GM12878 (cell line): ENCODE measurements around the gene CDCA3. TPM values are rescaled to one million over a fixed set of nuclear protein-coding genes. Genes with fewer than 3 reads are reported as not detected.

ENCODE experiments used
- ATAC-seq: fragments of 200-7000 bp; cut with Tn5 transposase; 3 replicates; pipeline ENCODE4 v1.9.1; 2020; ENCODE audit warnings: mild to moderate bottlenecking, moderate library complexity
- BruUV-seq: library from RNA; stranded (reverse); fragments of 400-500 nt; replicated peaks from 2 replicates; lab custom pipeline; 2021; lab: Mats Ljungman, UMichigan
- CTCF ChIA-PET: fragments of 300-600 bp; sonication (Branson Sonifier 250); formaldehyde crosslinking; extraction: SDS; loops from one replicate; lab custom pipeline; 2021; ENCODE audit warnings: inconsistent platforms; lab: Yijun Ruan, JAX
- POLR2A ChIA-PET: fragments of 350-600 bp; formaldehyde crosslinking; extraction: SDS; loops from one replicate; lab custom pipeline; 2021; ENCODE audit warnings: inconsistent platforms; lab: Charles Lee
- RAD21 ChIA-PET: fragments of 300-600 bp; sonication (Branson Sonifier 250); formaldehyde crosslinking; loops from one replicate; lab custom pipeline; 2023; ENCODE audit warnings: antibody characterized with exemption; ENCODE audit not compliant: unreplicated experiment; lab: Charles Lee
- SMC1A ChIA-PET: fragments of 300-600 bp; sonication (Branson Sonifier 250); formaldehyde crosslinking; loops from one replicate; lab custom pipeline; 2023; ENCODE audit not compliant: unreplicated experiment, uncharacterized antibody; lab: Charles Lee
- DNase-seq: peaks from one replicate; pipeline ENCODE4 v3.0.0-alpha.2; 2011; ENCODE audit warnings: low read depth, low spot score
- FAIRE-seq: peaks from 3 replicates; lab custom pipeline; 2011; peaks lifted over from hg19 to GRCh38; lab: Jason Lieb, UNC
- H2AFZ ChIP-seq: 2 replicates; pipeline ENCODE4 v1.6.0; 2011; ENCODE audit warnings: low read depth, low read length, control low read depth; ENCODE audit not compliant: control insufficient read depth
- H3K27ac ChIP-seq: 2 replicates; pipeline ENCODE4 v1.5.1; 2011; ENCODE audit warnings: control low read depth; ENCODE audit not compliant: control insufficient read depth, insufficient read depth
- H3K27me3 ChIP-seq, 2 experiments: replicated peaks in 1 of 2; 2 replicates each; pipeline versions ENCODE4 v1.6.0 to v1.6.1; 2011; ENCODE audit warnings: low read length in 1 of 2; ENCODE audit not compliant: control insufficient read depth in 2 of 2, insufficient read depth in 2 of 2
- H3K36me3 ChIP-seq, 2 experiments: 2 replicates each; pipeline ENCODE4 v1.5.1; 2011; ENCODE audit warnings: low read length in 1 of 2; ENCODE audit not compliant: control insufficient read depth in 2 of 2, insufficient read depth in 2 of 2
- H3K4me1 ChIP-seq: 2 replicates; pipeline ENCODE4 v1.6.1; 2011; ENCODE audit warnings: mild to moderate bottlenecking, low read length, moderate library complexity, mixed read lengths; ENCODE audit not compliant: control insufficient read depth, insufficient read depth
- H3K4me2 ChIP-seq: 2 replicates; pipeline ENCODE4 v1.6.0; 2011; ENCODE audit warnings: control low read depth; ENCODE audit not compliant: control insufficient read depth, insufficient read depth
- H3K4me3 ChIP-seq: fragments of 200-600 bp; sonication (generic); 2 replicates; pipeline ENCODE4 v1.5.1; 2016
- H3K79me2 ChIP-seq: 2 replicates; pipeline ENCODE4 v1.6.0; 2011; ENCODE audit warnings: low read length; ENCODE audit not compliant: control insufficient read depth, insufficient read depth
- H3K9ac ChIP-seq: 2 replicates; pipeline ENCODE4 v1.8.0; 2011; ENCODE audit warnings: low read length, control low read depth, mixed read lengths; ENCODE audit not compliant: control insufficient read depth, insufficient read depth
- H3K9me3 ChIP-seq: replicated peaks from 3 replicates; pipeline ENCODE4 v1.5.1; 2011; ENCODE audit warnings: mild to moderate bottlenecking, low read length; ENCODE audit not compliant: control insufficient read depth, insufficient read depth
- H4K20me1 ChIP-seq: 2 replicates; pipeline ENCODE4 v1.6.0; 2011; ENCODE audit not compliant: control insufficient read depth, insufficient read depth
- BACH1 ChIP-seq: fragments of 450-650 bp; IDR thresholded peaks from 2 replicates; pipeline ENCODE4 v1.6.1; 2017; ENCODE audit warnings: mild to moderate bottlenecking, borderline replicate concordance
- FOXK2 ChIP-seq: fragments of 450-650 bp; IDR thresholded peaks from 2 replicates; pipeline ENCODE4 v1.6.1; 2017; ENCODE audit warnings: mild to moderate bottlenecking, moderate library complexity
- MYC ChIP-seq: IDR thresholded peaks from 2 replicates; pipeline ENCODE4 v1.6.1; 2011; ENCODE audit warnings: mild to moderate bottlenecking, low read length, moderate library complexity, inconsistent platforms; ENCODE audit not compliant: insufficient read depth, insufficient replicate concordance, insufficient read length, severe bottlenecking
- PKNOX1 ChIP-seq: fragments of 450-650 bp; IDR thresholded peaks from 2 replicates; pipeline ENCODE4 v1.6.1; 2016; ENCODE audit warnings: mild to moderate bottlenecking
- POLR2A ChIP-seq: IDR thresholded peaks from 2 replicates; pipeline ENCODE4 v1.6.1; 2011; ENCODE audit warnings: low read depth, mild to moderate bottlenecking, low read length
- SREBF2 ChIP-seq: IDR thresholded peaks from 2 replicates; pipeline ENCODE4 v1.6.1; 2012; ENCODE audit warnings: mild to moderate bottlenecking, low read length
- WGBS: methylation state at CpG from one replicate; pipeline ENCODE4 v1.1.6; 2016; ENCODE audit warnings: low lambda C conversion rate; ENCODE audit not compliant: insufficient replicate concordance, insufficient coverage; ENCODE audit errors: missing lambda C conversion rate; 5-methylcytosine and 5-hydroxymethylcytosine counted together
- in situ Hi-C: fragments of 300-500 bp; cut with MboI; formaldehyde crosslinking; loops from 9 replicates; pipeline ENCODE4 v1.14.3; 2018; ENCODE audit warnings: mixed read lengths
- intact Hi-C: fragments of 100-400 bp; cut with micrococcal nuclease; formaldehyde crosslinking; loops from one replicate; pipeline ENCODE4 v1.14.2; 2022; ENCODE audit not compliant: unreplicated experiment
- polyA plus RNA-seq, 11 experiments: library from polyadenylated mRNA; depleted of rRNA in 4 of 11; unstranded in 6 of 11; stranded (reverse) in 5 of 11; fragments of >200 nt; fragmentation: Nextera tagmentation in 4 of 11; fragmentation: Illumina TruSeq in 1 of 11; extraction: Ambion mirVana in 4 of 11; extraction: Trizol in 1 of 11; gene quantifications; 1 replicate in 1 of 11; 2 replicates in 10 of 11; pipeline versions ENCODE4 v1.2.1 to v1.2.3, GENCODE V29; 2011 to 2016; ENCODE audit warnings: inconsistent platforms in 2 of 11, missing spikeins in 2 of 11, low read depth in 1 of 11
- total RNA-seq, 4 experiments: library from RNA; depleted of rRNA in 3 of 4; stranded (reverse); fragments of >200 nt in 3 of 4; fragmentation: Illumina TruSeq in 1 of 4; extraction: Trizol in 1 of 4; gene quantifications; 2 replicates each; pipeline versions ENCODE4 v1.2.1 to v1.2.3, GENCODE V29; 2013 to 2021

The CDCA3 gene
- total and polyA plus RNA-seq, 10 of the 15 experiments (the other 5 are each of a cell fraction or from before 2014, with no cell fraction given), result 34.5 to 148 (median 97.4) TPM

DNA sequence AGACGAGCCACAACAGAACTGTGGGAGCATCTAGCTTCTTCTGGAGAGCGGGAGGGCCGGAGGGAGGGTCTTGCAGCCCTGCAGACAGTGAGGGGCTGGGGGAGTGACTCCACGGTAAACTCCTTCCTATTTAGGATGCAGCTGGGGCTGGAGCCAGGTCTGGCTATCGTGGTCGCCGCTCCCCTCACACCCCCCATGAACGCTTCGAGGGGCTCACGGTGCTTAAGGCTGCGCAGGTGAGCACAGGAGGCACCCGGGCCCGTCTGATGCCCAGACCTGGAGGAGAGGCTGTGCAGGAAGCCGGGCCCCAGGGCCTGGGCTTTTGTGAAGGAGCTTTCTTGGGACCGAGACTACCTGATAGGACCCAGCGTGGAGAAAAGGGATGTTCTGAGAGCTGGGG lies 14.2 kb downstream of the CDCA3 start:
- intact Hi-C loops (no loop called here), in situ Hi-C loops (no loop called here)
- DNase-seq (no peak), FAIRE-seq (no peak), ATAC-seq (no peak)
- H2AFZ ChIP-seq, result no peak overlapping the region
- no peaks in the 10 kb centered on the region for H3K79me2 ChIP-seq
- no peak overlapping the region for H3K27ac ChIP-seq
- no peak overlapping the region for H3K4me2 ChIP-seq
- H3K4me1 ChIP-seq, result peaks cover 10% of the 10 kb centered on the region
- ChIA-PET POLR2A (interaction anchor here (0.9 to 1.7 kb wide), 3 partner anchors 12 to 224 kb away, joined by 3 to 5 read pairs (median 4); partner anchors contain the start of gene MLF2), CTCF (interaction anchor here (0.6 to 6.8 kb wide), 10 partner anchors 11 to 272 kb away, joined by 3 to 72 read pairs (median 4); partner anchors contain the start of genes CDCA3, MLF2, PTMS and SPSB2), RAD21 (interaction anchor here (1.1 kb wide), 1 partner anchor 55 kb away, joined by 3 read pairs; no protein-coding TSS in a partner anchor), SMC1A (interaction anchor here (1.1 to 5.8 kb wide), 2 partner anchors 12 to 84 kb away, joined by 3 to 35 read pairs; partner anchors contain the start of gene MLF2)
- no peaks in the 10 kb centered on the region for H3K36me3 ChIP-seq
- no peaks in the 10 kb centered on the region for H3K9me3 ChIP-seq
- H3K9ac ChIP-seq, result no peak overlapping the region
- no peaks in the 10 kb centered on the region for H4K20me1 ChIP-seq
- 51% methylated on average over 14 of the region's 16 CpGs for WGBS
- no TSS peak for BruUV-seq
- peaks cover 0 to 1% of the 10 kb centered on the region in 2 experiments; a peak in 1 of 4 replicates for H3K27me3 ChIP-seq
- TF ChIP-seq BACH1, result no peak
- TF ChIP-seq PKNOX1, result no peak
- no peak for TF ChIP-seq MYC
- TF ChIP-seq SREBF2, result no peak
- no peak for TF ChIP-seq FOXK2
- no peak for TF ChIP-seq POLR2A
- no peak overlapping the region for H3K4me3 ChIP-seq
